Esophagus squamous epithelium (tissue), 4 donors: ENCODE results near the gene EPHA3.

Experiments
- POLR2A ChIP-seq, 4 donors: fragments of 450-650 bp; IDR thresholded peaks; one replicate each; pipeline ENCODE4 v1.6.1; 2017; ENCODE audit warnings: antibody characterized with exemption in 4 of 4, mild to moderate bottlenecking in 4 of 4, moderate library complexity in 3 of 4
- TF ChIP-seq, protein P1 (sequence below), 6 experiments: fragments of 450-650 bp in 4 of 6; fragments of 200-600 bp in 2 of 6; sonication (generic) in 2 of 6; IDR thresholded peaks; one replicate each; pipeline ENCODE4 v1.5.1; 2016 to 2019; ENCODE audit warnings: antibody characterized with exemption in 6 of 6, mild to moderate bottlenecking in 4 of 6, moderate library complexity in 4 of 6

DNA sequence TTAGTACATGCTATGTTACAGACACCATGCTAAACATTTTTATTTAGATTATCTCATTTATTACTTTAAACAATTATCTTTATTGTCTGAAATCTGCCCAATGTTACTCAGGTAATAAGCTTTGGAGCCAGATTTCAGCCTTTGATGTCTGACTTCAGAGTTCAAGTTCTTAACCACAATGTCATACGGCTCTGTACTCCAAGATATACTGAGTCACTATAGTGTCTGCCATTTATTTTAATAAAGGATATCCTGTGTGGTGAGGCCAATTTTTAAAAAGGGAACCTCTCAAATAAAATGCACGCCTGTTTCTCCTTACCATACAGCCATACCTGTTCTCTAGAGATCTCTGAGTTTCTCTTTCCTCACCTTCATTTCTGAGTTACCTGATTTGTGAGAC lies 193.1 kb downstream of the EPHA3 start:
- TF ChIP-seq, protein P1, sequence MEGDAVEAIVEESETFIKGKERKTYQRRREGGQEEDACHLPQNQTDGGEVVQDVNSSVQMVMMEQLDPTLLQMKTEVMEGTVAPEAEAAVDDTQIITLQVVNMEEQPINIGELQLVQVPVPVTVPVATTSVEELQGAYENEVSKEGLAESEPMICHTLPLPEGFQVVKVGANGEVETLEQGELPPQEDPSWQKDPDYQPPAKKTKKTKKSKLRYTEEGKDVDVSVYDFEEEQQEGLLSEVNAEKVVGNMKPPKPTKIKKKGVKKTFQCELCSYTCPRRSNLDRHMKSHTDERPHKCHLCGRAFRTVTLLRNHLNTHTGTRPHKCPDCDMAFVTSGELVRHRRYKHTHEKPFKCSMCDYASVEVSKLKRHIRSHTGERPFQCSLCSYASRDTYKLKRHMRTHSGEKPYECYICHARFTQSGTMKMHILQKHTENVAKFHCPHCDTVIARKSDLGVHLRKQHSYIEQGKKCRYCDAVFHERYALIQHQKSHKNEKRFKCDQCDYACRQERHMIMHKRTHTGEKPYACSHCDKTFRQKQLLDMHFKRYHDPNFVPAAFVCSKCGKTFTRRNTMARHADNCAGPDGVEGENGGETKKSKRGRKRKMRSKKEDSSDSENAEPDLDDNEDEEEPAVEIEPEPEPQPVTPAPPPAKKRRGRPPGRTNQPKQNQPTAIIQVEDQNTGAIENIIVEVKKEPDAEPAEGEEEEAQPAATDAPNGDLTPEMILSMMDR (IDR thresholded peaks at IDR 0.05): no peak
- TF ChIP-seq POLR2A (IDR thresholded peaks at IDR 0.05): no peak
